Measurements from ENCODE around the gene MEGF11. TPM values are rescaled to one million over a fixed set of nuclear protein-coding genes. Genes with fewer than 3 reads are reported as not detected.

The MEGF11 gene
- total RNA-seq, 4 donors from 2014 or later: 0.87 to 7.3 (median 4.9) TPM

GRCh38 chr15:65916664-65917406 lies 336.7 kb downstream of the MEGF11 start:
- Histone ChIP-seq H3K27ac (no peak overlapping the region), H3K4me1 (peaks cover 0 to 19% (median 3%) of the 10 kb centered on the region in 4 donors), H3K4me3 (no peak overlapping the region), H3K9me3 (no peaks in the 10 kb centered on the region), H3K27me3 (no peaks in the 10 kb centered on the region), H3K36me3 (peaks cover 0 to 14% (median 0%) of the 10 kb centered on the region in 3 donors)
- TF ChIP-seq, protein P1, sequence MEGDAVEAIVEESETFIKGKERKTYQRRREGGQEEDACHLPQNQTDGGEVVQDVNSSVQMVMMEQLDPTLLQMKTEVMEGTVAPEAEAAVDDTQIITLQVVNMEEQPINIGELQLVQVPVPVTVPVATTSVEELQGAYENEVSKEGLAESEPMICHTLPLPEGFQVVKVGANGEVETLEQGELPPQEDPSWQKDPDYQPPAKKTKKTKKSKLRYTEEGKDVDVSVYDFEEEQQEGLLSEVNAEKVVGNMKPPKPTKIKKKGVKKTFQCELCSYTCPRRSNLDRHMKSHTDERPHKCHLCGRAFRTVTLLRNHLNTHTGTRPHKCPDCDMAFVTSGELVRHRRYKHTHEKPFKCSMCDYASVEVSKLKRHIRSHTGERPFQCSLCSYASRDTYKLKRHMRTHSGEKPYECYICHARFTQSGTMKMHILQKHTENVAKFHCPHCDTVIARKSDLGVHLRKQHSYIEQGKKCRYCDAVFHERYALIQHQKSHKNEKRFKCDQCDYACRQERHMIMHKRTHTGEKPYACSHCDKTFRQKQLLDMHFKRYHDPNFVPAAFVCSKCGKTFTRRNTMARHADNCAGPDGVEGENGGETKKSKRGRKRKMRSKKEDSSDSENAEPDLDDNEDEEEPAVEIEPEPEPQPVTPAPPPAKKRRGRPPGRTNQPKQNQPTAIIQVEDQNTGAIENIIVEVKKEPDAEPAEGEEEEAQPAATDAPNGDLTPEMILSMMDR (IDR thresholded peaks at IDR 0.05): peak; percentile 7 to 63 (median 44)
- TF ChIP-seq EP300 (IDR thresholded peaks at IDR 0.05): no peak
- 22 to 43% methylated on average over 16 of the region's 16 CpGs for WGBS, 2 donors
- DNase-seq (ENCODE audit: low spot score in 2 of 2): peak in 1 of 2 donors; percentile 13

- H3K4me1 ChIP-seq: peaks cover 0 to 19% (median 3%) of the 10 kb centered on the region in 4 donors
- DNase-seq (ENCODE audit: low spot score in 2 of 2): no peak
- no peak overlapping the region for H3K27ac ChIP-seq
- peaks cover 0 to 20% (median 0%) of the 10 kb centered on the region in 3 donors for H3K36me3 ChIP-seq
- TF ChIP-seq, protein P1 (IDR thresholded peaks at IDR 0.05): no peak
- TF ChIP-seq EP300 (IDR thresholded peaks at IDR 0.05): no peak
- no peak for TF ChIP-seq POLR2A (IDR thresholded peaks at IDR 0.05)
- no peaks in the 10 kb centered on the region for H3K9me3 ChIP-seq
- no peak overlapping the region for H3K4me3 ChIP-seq
- 80 to 93% methylated on average over 7 of the region's 7 CpGs for WGBS, 2 donors
- no peaks in the 10 kb centered on the region for H3K27me3 ChIP-seq
These were observed 337.4 kb downstream of the MEGF11 start for GRCh38 chr15:65916041-65916663.

DNA sequence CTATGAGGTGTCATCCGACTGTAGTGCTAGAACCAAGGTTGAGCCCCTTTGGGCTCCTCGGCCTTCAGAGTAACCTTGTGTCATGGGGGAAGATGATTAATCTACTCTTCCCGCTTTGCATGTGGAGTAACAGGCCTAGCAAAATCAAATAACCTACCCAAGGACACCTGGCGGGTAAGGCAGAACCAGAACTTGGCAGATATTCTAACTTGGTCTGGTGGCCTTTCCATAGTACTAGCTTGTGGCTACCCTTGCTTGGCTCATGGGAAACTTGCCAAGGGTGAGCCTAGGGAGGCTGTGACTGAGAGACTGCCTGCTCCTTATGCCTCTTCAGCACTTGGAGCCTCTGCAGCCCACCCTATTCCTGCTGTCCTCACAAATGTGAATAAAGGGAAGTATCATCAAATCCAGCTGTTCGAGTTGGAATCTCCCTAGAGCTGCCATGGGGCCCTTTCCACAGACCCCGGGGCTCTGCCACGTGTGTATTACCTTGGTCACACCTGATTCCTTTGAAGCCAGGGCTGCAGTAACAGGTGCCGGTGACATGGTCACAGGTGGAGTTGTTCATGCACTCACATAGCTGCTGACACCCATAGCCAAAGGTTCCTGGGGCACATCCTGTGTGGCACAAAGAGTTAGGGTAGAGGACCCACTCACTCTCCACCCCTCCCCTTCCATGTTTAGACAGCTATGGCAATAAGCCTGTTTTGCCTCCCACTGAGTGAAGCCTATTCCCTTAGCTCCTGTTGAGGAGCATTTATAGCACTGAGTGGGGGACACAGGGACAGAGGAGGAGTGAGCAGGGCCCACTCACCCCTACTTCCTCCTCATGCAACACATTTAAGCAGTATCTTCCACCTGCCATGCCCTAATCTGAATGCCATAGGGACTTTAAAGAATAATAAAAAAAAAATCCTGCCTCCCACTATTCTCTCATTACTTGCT lies 338.3 kb downstream of the MEGF11 start:
- TF ChIP-seq POLR2A (IDR thresholded peaks at IDR 0.05) (no peak), EP300 (IDR thresholded peaks at IDR 0.05) (no peak)
- TF ChIP-seq, protein P1 (IDR thresholded peaks at IDR 0.05): no peak
- Histone ChIP-seq H3K27ac (no peak overlapping the region), H3K4me3 (no peak overlapping the region), H3K27me3 (no peaks in the 10 kb centered on the region), H3K9me3 (no peaks in the 10 kb centered on the region), H3K36me3 (peaks cover 0 to 28% (median 0%) of the 10 kb centered on the region in 3 donors), H3K4me1 (peaks cover 0 to 19% (median 3%) of the 10 kb centered on the region in 4 donors)
- 84% methylated on average over 8 of the region's 8 CpGs for WGBS, 2 donors
- DNase-seq (ENCODE audit: low spot score in 2 of 2): no peak

DNA sequence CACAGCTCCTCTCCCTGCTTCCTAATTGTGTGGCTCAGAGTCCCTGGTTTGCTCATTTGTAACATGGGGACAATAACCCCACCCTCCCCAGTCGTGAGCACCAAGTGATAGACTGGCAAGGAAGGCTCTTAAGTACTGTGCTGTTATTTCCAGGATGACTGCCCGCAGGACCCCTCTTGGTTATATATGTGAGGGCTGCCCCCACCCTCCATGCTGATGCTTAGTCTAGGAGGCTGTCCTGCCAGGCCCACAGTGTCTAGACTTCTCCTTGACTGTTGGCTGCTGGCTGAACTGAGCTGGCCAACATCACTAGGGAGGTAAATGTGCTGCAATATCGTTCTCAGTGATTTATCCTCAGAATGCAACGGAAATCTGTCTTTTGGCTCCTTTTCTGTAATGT lies 339.2 kb downstream of the MEGF11 start:
- WGBS, 2 donors: 48 to 71% methylated on average over 4 of the region's 4 CpGs
- DNase-seq (ENCODE audit: low spot score in 2 of 2): no peak

More for the DNA sequence above, 339.2 kb downstream of the MEGF11 start:
- Histone ChIP-seq H3K27me3 (no peaks in the 10 kb centered on the region), H3K36me3 (peaks cover 0 to 36% (median 0%) of the 10 kb centered on the region in 3 donors), H3K9me3 (no peaks in the 10 kb centered on the region), H3K4me3 (no peak overlapping the region), H3K4me1 (peaks cover 0 to 19% (median 3%) of the 10 kb centered on the region in 4 donors), H3K27ac (no peak overlapping the region)
- TF ChIP-seq, protein P1 (IDR thresholded peaks at IDR 0.05): no peak
- TF ChIP-seq EP300 (IDR thresholded peaks at IDR 0.05): no peak
- no peak for TF ChIP-seq POLR2A (IDR thresholded peaks at IDR 0.05)
